WTC11 (cell line): ENCODE results near the gene CACNA1C.

ENCODE experiments used
- ARID4B ChIP-seq: sonication (generic); formaldehyde crosslinking; IDR thresholded peaks from 2 replicates; pipeline ENCODE4 v1.8.0; 2023; ENCODE audit warnings: missing genetic modification reagents, mild to moderate bottlenecking, borderline replicate concordance
- CTCF ChIP-seq: fragments of 200-600 bp; IDR thresholded peaks from 2 replicates; pipeline ENCODE4 v1.8.0; 2022; ENCODE audit warnings: antibody characterized with exemption
- ETV6 ChIP-seq: sonication (generic); formaldehyde crosslinking; IDR thresholded peaks from 2 replicates; pipeline ENCODE4 v1.8.1; 2022; ENCODE audit warnings: mild to moderate bottlenecking, missing genetic modification reagents
- FOXP1 ChIP-seq: sonication (generic); formaldehyde crosslinking; IDR thresholded peaks from 2 replicates; pipeline ENCODE4 v1.8.0; 2022; ENCODE audit warnings: missing genetic modification reagents, mild to moderate bottlenecking, moderate library complexity, borderline replicate concordance
- HMGXB4 ChIP-seq: sonication (generic); formaldehyde crosslinking; IDR thresholded peaks from 2 replicates; pipeline ENCODE4 v1.8.1; 2023; ENCODE audit warnings: mild to moderate bottlenecking, moderate library complexity, missing genetic modification reagents
- IRF1 ChIP-seq: sonication (generic); formaldehyde crosslinking; IDR thresholded peaks from 2 replicates; pipeline ENCODE4 v1.8.0; 2023; ENCODE audit warnings: missing genetic modification reagents
- NFE2L1 ChIP-seq: sonication (generic); formaldehyde crosslinking; IDR thresholded peaks from 2 replicates; pipeline ENCODE4 v1.8.1; 2023; ENCODE audit warnings: missing genetic modification reagents
- NR2C2 ChIP-seq: sonication (generic); formaldehyde crosslinking; IDR thresholded peaks from 2 replicates; pipeline ENCODE4 v1.8.0; 2022; ENCODE audit warnings: mild to moderate bottlenecking, missing genetic modification reagents
- SMAD4 ChIP-seq: sonication (generic); formaldehyde crosslinking; IDR thresholded peaks from 2 replicates; pipeline ENCODE4 v1.8.0; 2022; ENCODE audit warnings: mild to moderate bottlenecking, missing genetic modification reagents

- TF ChIP-seq CTCF, result no peak
- no peak for TF ChIP-seq ARID4B (CRISPR knock-in tag)
- no peak for TF ChIP-seq FOXP1 (CRISPR knock-in tag)
- no peak for TF ChIP-seq IRF1
- TF ChIP-seq HMGXB4 (CRISPR knock-in tag), result no peak
- no peak for TF ChIP-seq ETV6
- no peak for TF ChIP-seq NFE2L1
- TF ChIP-seq NR2C2 (CRISPR knock-in tag), result no peak
- no peak for TF ChIP-seq SMAD4
Measured at GRCh38 chr12:2255311-2255710, 202.5 kb downstream of the CACNA1C start.
